ENCODE results near the gene TRIML2. TPM values are rescaled to one million over a fixed set of nuclear protein-coding genes. Genes with fewer than 3 reads are reported as not detected.

Gene TRIML2
- total RNA-seq, 2 donors from 2014 or later: 0.74 TPM; not detected in 1

GRCh38 chr4:188042191-188042590 is 67.2 kb downstream of the TRIML2 start:
- DNase-seq (ENCODE audit: low spot score): no peak
- Histone ChIP-seq H3K36me3 (no peaks in the 10 kb centered on the region), H3K9me3 (no peaks in the 10 kb centered on the region), H3K27ac (no peak overlapping the region), H3K4me1 (replicated peaks) (no peaks in the 10 kb centered on the region), H3K4me3 (no peak overlapping the region), H3K27me3 (replicated peaks; ENCODE audit: insufficient read depth) (no peaks in the 10 kb centered on the region)
- TF ChIP-seq CTCF (IDR thresholded peaks at IDR 0.05): no peak
- no peak for TF ChIP-seq POLR2A (IDR thresholded peaks at IDR 0.05)
- TF ChIP-seq POLR2AphosphoS5 (IDR thresholded peaks at IDR 0.05): no peak
- 90% methylated on average over 15 of the region's 15 CpGs for WGBS
- intact Hi-C loops (cut with DNase I): no loop called here

- 95% methylated on average over 21 of the region's 21 CpGs for WGBS
- no peak for DNase-seq (ENCODE audit: low spot score)
- intact Hi-C loops (cut with DNase I): no loop called here
- H3K4me1 ChIP-seq (replicated peaks): no peaks in the 10 kb centered on the region
- no peaks in the 10 kb centered on the region for H3K36me3 ChIP-seq
- TF ChIP-seq POLR2AphosphoS5 (IDR thresholded peaks at IDR 0.05) (no peak), POLR2A (IDR thresholded peaks at IDR 0.05) (no peak), CTCF (IDR thresholded peaks at IDR 0.05) (no peak)
- no peak overlapping the region for H3K4me3 ChIP-seq
- H3K9me3 ChIP-seq: no peaks in the 10 kb centered on the region
- no peak overlapping the region for H3K27ac ChIP-seq
- H3K27me3 ChIP-seq (replicated peaks; ENCODE audit: insufficient read depth): no peaks in the 10 kb centered on the region
Observed at GRCh38 chr4:188041721-188042120, 67.7 kb downstream of the TRIML2 start.

Small RNA genes within 50 kb of the gene (small RNA-seq; reads per million reads assigned to genes)
- 0 reads per million in 2 donors for gene RNU6-173P

Other genes starting within 250 kb of the TRIML2 start
- gene ZFP42, start 113.8 kb downstream of the TRIML2 start, total RNA-seq: under 1 TPM in 1 of 2 donors, not detected in 1; 0.57 TPM
- 1 to 10 TPM in 1 of 2 donors, not detected in 1; 2.2 TPM for gene TRIML1, start 29.8 kb upstream of the TRIML2 start, total RNA-seq